Gastrocnemius medialis (tissue), 4 donors: ENCODE measurements around the gene ANKRD36.
"Not testable (repeated sequence)": the region's sequence is repeated elsewhere in the genome, so short reads cannot be mapped to it uniquely, and the experiment has no call there.

Source experiments
- CTCF ChIP-seq, 5 experiments: fragments of 450-650 bp in 3 of 5; fragments of 200-600 bp in 2 of 5; sonication (generic) in 2 of 5; IDR thresholded peaks in 4 of 5; conservative IDR thresholded peaks in 1 of 5; 1 replicate in 4 of 5; 2 replicates in 1 of 5; pipeline ENCODE4 v1.5.1; 2016 to 2019; ENCODE audit warnings: antibody characterized with exemption in 5 of 5, mild to moderate bottlenecking in 3 of 5, moderate library complexity in 3 of 5
- POLR2A ChIP-seq, 2 donors: fragments of 450-650 bp; IDR thresholded peaks; one replicate each; pipeline ENCODE4 v1.6.1; 2017; ENCODE audit warnings: antibody characterized with exemption in 2 of 2, mild to moderate bottlenecking in 2 of 2, moderate library complexity in 2 of 2

DNA sequence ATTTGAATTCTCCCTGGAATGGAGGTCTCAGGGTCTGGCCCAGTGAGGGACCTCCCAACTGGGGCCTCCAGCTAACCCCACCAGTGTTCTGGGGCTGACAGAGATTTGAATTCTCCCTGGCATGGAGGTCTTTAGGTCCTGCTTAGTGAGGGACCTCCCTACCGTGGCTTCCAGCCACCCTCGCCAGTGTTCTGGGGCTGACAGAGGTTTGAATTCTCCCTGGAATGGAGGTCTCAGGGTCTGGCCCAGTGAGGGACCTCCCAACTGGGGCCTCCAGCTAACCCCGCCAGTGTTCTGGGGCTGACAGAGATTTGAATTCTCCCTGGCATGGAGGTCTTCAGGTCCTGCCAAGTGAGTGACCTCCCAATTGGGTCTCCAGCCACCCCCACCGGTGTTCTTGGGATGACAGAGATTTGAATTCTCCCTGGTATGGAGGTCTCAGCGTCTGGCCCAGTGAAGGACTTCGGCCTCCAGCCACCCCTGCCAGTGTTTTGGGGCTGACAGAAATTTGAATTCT lies 155.2 kb downstream of the ANKRD36 start:
- not testable (repeated sequence) for TF ChIP-seq CTCF (IDR thresholded peaks at IDR 0.05 in 4 of 5, conservative IDR thresholded peaks at IDR 0.05 in 1 of 5); POLR2A (IDR thresholded peaks at IDR 0.05)
